Right lobe of liver (tissue), 6 donors: Measurements from ENCODE around the gene MAP4K2. TPM values are rescaled to one million over a fixed set of nuclear protein-coding genes. Genes with fewer than 3 reads are reported as not detected.

Experiments used
- ATAC-seq, 4 donors: fragments of 200-7000 bp; cut with Tn5 transposase; one replicate each; pipeline ENCODE4 v1.9.1; 2020; ENCODE audit warnings: mild to moderate bottlenecking in 4 of 4, moderate library complexity in 4 of 4
- DNase-seq, 3 donors: peaks; one replicate each; pipeline ENCODE4 v3.0.0-alpha.2; 2020
- H3K27ac ChIP-seq, 3 donors: fragments of 200-600 bp; one replicate each; pipeline ENCODE4 v1.8.0; 2022
- H3K27me3 ChIP-seq, 2 donors: fragments of 200-600 bp; one replicate each; pipeline ENCODE4 v1.8.0; 2022
- H3K36me3 ChIP-seq, 4 donors: fragments of 200-600 bp; sonication (generic) in 1 of 4; one replicate each; pipeline versions ENCODE4 v1.5.1 to v1.8.0; 2017 to 2022; ENCODE audit warnings: control low read depth in 1 of 4
- H3K4me1 ChIP-seq, 4 donors: fragments of 200-600 bp; sonication (generic) in 1 of 4; one replicate each; pipeline versions ENCODE4 v1.5.1 to v1.8.0; 2017 to 2022; ENCODE audit warnings: control low read depth in 1 of 4
- H3K4me3 ChIP-seq, 3 donors: fragments of 200-600 bp; one replicate each; pipeline ENCODE4 v1.8.0; 2022
- H3K9me3 ChIP-seq, 4 donors: fragments of 200-600 bp; sonication (generic) in 1 of 4; one replicate each; pipeline versions ENCODE4 v1.5.1 to v1.8.0; 2017 to 2022; ENCODE audit warnings: control low read depth in 1 of 4
- POLR2A ChIP-seq: fragments of 450-650 bp; IDR thresholded peaks from one replicate; pipeline ENCODE4 v1.6.1; 2017; ENCODE audit warnings: antibody characterized with exemption, mild to moderate bottlenecking
- WGBS: methylation state at CpG from one replicate; pipeline ENCODE4 v1.1.6; 2018; ENCODE audit warnings: low coverage, low lambda C conversion rate; ENCODE audit not compliant: insufficient coverage; ENCODE audit errors: missing lambda C conversion rate; 5-methylcytosine and 5-hydroxymethylcytosine counted together
- intact Hi-C, 2 donors: fragments of 100-400 bp; cut with DNase I; formaldehyde crosslinking; loops; one replicate each; pipeline versions ENCODE4 v1.11.2 to v1.14.1; 2022
- total RNA-seq, 6 experiments: library from RNA; depleted of rRNA in 2 of 6; stranded (reverse); fragments of >200 nt in 2 of 6; fragmentation: NEBNext Ultra II Directional in 3 of 6; extraction: Animal tissue kit (Norgen Biotek cat#: 25700) in 3 of 6; gene quantifications; one replicate each; pipeline versions ENCODE4 v1.1.0 to v1.2.4, GENCODE V29; 2016 to 2023
- TF ChIP-seq, protein P1 (sequence below), 4 donors: fragments of 200-600 bp in 3 of 4; fragments of 450-650 bp in 1 of 4; IDR thresholded peaks; one replicate each; pipeline versions ENCODE4 v1.5.1 to v1.8.0; 2016 to 2022; ENCODE audit warnings: antibody characterized with exemption in 4 of 4, mild to moderate bottlenecking in 2 of 4
- donor health status: DM: no; HTN: yes; CAD: no.
- donor health status: DM: no; HTN: no; CAD: no.
- donor health status: DM: no; HTN: no; CAD: no.
- donor health status: DM: no; HTN: yes; CAD: no.
- donor health status: DM: no; HTN: yes; CAD: no.

MAP4K2 gene
- total RNA-seq, 6 experiments from 2014 or later, result 3.4 to 14.7 (median 4.8) TPM

DNA sequence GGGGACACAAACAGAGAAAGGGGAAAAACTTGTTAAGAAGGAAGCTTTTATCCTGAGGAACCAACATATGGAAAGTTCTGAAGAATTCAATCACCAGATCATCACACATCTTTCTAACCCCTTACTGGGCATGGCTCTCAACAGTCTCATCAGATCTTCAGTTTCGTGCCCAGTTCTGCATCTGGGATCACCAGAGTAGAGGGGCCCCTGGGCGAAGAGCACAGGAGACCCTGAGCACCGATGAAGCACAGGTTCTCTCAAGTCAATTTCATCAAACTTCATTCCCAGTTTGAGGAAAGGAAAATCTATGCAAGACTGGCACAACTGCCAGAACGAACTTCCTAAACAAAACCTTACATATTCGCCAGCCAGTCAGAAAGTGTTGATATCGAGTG is 34.7 kb downstream of the MAP4K2 start:
- Histone ChIP-seq H3K4me3 (no peak overlapping the region), H3K4me1 (no peaks in the 10 kb centered on the region), H3K36me3 (peaks cover 48 to 99% (median 73%) of the 10 kb centered on the region in 4 donors), H3K9me3 (no peaks in the 10 kb centered on the region), H3K27me3 (no peaks in the 10 kb centered on the region), H3K27ac (no peak overlapping the region)
- ATAC-seq (no peak), DNase-seq (no peak)
- TF ChIP-seq, protein P1, sequence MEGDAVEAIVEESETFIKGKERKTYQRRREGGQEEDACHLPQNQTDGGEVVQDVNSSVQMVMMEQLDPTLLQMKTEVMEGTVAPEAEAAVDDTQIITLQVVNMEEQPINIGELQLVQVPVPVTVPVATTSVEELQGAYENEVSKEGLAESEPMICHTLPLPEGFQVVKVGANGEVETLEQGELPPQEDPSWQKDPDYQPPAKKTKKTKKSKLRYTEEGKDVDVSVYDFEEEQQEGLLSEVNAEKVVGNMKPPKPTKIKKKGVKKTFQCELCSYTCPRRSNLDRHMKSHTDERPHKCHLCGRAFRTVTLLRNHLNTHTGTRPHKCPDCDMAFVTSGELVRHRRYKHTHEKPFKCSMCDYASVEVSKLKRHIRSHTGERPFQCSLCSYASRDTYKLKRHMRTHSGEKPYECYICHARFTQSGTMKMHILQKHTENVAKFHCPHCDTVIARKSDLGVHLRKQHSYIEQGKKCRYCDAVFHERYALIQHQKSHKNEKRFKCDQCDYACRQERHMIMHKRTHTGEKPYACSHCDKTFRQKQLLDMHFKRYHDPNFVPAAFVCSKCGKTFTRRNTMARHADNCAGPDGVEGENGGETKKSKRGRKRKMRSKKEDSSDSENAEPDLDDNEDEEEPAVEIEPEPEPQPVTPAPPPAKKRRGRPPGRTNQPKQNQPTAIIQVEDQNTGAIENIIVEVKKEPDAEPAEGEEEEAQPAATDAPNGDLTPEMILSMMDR (IDR thresholded peaks at IDR 0.05), result no peak
- intact Hi-C loops, result loop anchor here in 1 of 2 donors (10.0 kb wide), 1 partner anchor 83 kb away; no protein-coding TSS in a partner anchor
- 89% methylated on average over 6 of the region's 6 CpGs for WGBS

DNA sequence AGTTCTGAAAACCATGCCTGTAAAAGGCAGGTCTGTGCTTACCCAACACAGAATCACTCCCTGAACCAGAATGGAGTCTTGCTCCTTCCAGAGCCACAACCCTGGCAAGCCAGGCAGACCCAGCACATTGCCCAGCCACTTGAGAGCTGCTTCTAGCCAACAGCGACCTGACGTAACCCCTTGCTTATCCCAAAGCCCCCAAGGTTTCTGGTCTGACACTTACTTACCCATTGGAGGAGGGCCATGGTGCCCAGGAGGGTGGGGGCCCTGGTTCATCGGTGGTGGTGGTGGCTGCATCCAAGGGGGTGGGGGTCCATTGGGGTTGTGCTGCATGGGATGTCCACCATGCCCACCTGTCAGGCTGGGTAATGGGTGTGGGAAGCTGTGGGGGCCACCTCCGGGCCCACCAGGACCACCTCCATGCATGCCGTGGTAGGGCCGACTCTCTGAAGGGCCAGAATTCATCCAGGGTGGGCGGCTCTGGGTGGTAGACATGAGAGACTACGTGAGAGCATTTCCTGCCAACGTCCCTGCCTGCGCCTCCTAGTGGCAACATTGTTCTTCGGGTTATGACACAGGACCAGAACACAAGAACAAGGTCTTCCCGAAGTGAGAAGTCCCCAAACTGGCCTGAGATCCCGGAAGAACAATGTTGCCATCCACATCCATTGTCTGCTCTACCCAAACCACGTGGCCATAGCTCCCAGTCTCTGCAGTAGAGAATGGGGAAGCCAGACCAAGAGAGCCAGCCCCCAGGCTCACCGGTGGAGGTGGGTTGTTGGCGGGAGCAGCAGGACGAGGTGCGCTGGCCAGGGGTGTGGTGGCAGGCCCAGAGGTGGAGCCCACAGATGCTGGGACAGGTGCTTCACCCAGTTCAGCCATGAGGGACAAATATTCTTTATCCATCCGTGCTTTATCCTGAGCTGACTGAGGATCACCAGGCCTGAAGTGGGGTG is 35.4 kb downstream of the MAP4K2 start:
- H3K4me1 ChIP-seq, result no peaks in the 10 kb centered on the region
- DNase-seq, result peak in 1 of 3 donors; percentile 59

DNA sequence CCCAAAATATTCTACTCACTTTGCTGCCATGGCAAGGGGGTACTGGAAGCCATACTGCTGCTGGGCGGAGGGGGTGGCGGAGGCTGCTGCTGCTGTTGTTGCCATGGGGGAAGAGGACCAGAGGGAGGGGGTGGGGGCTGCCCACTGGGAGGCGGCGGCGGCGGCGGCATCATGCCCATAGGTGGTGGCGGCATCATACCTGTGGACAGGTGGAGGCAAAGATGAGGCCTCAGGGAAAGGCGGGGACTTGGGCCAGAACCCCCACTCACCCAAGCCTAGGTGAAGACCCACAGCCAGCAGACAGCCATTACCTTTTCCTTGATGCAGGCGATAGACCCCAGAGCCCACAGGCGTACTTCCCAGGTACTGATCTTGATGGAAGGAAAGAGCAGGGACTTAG is 36.1 kb downstream of the MAP4K2 start:
- peak in 1 of 3 donors; percentile 15 for DNase-seq
- TF ChIP-seq, protein P1 (IDR thresholded peaks at IDR 0.05), result no peak
- no peak for TF ChIP-seq POLR2A

More for the DNA sequence above, 35.4 kb downstream of the MAP4K2 start:
- Histone ChIP-seq H3K27ac (no peak overlapping the region), H3K9me3 (no peaks in the 10 kb centered on the region), H3K27me3 (no peaks in the 10 kb centered on the region), H3K4me3 (no peak overlapping the region), H3K36me3 (peaks cover 45 to 98% (median 66%) of the 10 kb centered on the region in 4 donors)
- TF ChIP-seq, protein P1 (IDR thresholded peaks at IDR 0.05), result peak; percentile 60 to 70 (median 62)
- no peak for TF ChIP-seq POLR2A
- intact Hi-C loops, result loop anchor here in 1 of 2 donors (10.0 kb wide), 1 partner anchor 83 kb away; no protein-coding TSS in a partner anchor
- 44% methylated on average over 9 of the region's 19 CpGs for WGBS
- ATAC-seq, result peak; percentile 35 to 53 (median 42)

DNA sequence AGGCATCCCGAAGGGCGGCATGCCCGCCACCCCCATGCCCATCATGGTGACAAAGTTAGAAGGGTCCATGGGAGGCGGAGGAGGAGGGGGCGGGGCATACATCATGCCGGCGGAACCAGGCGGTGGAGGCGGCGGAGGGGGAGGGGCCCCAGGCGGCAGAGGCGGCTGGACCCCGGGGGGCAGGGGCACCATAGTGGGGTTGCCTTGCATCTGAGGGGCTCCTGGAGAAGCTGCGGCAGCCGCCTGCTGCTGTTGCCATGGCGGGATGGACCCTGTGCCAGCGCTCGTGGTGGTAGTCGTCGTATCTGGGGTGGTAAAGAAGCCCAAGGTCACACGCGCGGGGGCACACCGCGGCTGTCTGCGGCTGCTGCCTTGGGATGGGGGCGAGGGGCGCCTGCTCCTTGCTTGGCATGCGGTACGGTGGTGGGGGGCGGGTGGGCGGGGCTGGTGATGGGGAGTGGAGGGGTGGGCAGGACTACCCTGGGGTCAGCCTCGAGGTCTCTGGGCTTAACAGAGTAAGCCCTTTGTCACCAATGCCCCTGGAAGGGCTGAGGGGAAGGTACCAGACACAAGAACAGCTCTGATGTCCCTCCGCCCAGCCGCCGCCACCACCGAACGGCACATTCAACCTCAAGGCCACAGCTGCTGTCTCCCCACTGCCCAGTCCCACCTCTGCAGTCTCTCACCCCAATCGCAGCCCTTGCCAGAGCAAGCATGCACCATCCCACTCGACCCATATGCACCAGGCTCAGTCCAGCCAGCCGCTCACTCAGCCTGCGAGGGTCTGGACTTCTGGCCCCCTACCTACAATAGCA is 37.0 kb downstream of the MAP4K2 start:
- 93% methylated on average over 10 of the region's 42 CpGs for WGBS
- no peak overlapping the region for H3K4me3 ChIP-seq
- H3K9me3 ChIP-seq, result no peaks in the 10 kb centered on the region
- ATAC-seq, result no peak
- no peaks in the 10 kb centered on the region for H3K27me3 ChIP-seq
- intact Hi-C loops, result loop anchor here in 1 of 2 donors (10.0 kb wide), 1 partner anchor 81 kb away; no protein-coding TSS in a partner anchor
- peak in 1 of 3 donors; percentile 21 for DNase-seq
- H3K27ac ChIP-seq, result no peak overlapping the region
- TF ChIP-seq, protein P1 (IDR thresholded peaks at IDR 0.05), result no peak
- TF ChIP-seq POLR2A, result no peak
- H3K4me1 ChIP-seq, result no peaks in the 10 kb centered on the region
- peaks cover 41 to 82% (median 58%) of the 10 kb centered on the region in 4 donors for H3K36me3 ChIP-seq

More for the DNA sequence above, 36.1 kb downstream of the MAP4K2 start:
- ATAC-seq, result no peak
- Histone ChIP-seq H3K27ac (no peak overlapping the region), H3K4me1 (no peaks in the 10 kb centered on the region), H3K4me3 (no peak overlapping the region), H3K9me3 (no peaks in the 10 kb centered on the region), H3K27me3 (no peaks in the 10 kb centered on the region), H3K36me3 (peaks cover 41 to 90% (median 62%) of the 10 kb centered on the region in 4 donors)
- WGBS, result 98% methylated on average over 8 of the region's 11 CpGs
- intact Hi-C loops, result loop anchor here in 1 of 2 donors (10.0 kb wide), 1 partner anchor 82 kb away; no protein-coding TSS in a partner anchor
